ENCODE measurements around the gene POLN.

GRCh38 chr4:2025817-2026216 lies 216.1 kb downstream of the POLN start:
- TF ChIP-seq CTCF (IDR thresholded peaks at IDR 0.05) (no peak), POLR2A (IDR thresholded peaks at IDR 0.05) (no peak)

All from uterus (tissue), 2 donors.